Activated naive CD4-positive, alpha-beta T cell treated with anti-CD3 and anti-CD28 coated beads, Interleukin-2, amount 10 ng/mL, durations not matched to agents 7 days and 5 days (primary cell): ENCODE data around the gene ARHGEF2.

Experiments used
- CTCF ChIA-PET: fragments of 350-600 bp; sonication (Branson Sonifier 250); formaldehyde crosslinking; loops from one replicate; lab custom pipeline; 2021; ENCODE audit warnings: antibody characterized with exemption; lab: Charles Lee
- DNase-seq: peaks from one replicate; pipeline ENCODE4 v3.0.0-alpha.2; 2020
- H3K27ac Mint-ChIP-seq: one replicate; pipeline ENCODE4 v1.8.0; 2021; ENCODE audit warnings: mild to moderate bottlenecking, moderate library complexity, mixed read lengths
- H3K27me3 Mint-ChIP-seq: one replicate; pipeline ENCODE4 v1.8.0; 2021; ENCODE audit warnings: mild to moderate bottlenecking, mixed read lengths
- H3K36me3 Mint-ChIP-seq: one replicate; pipeline ENCODE4 v1.8.0; 2021; ENCODE audit warnings: mixed read lengths
- H3K4me1 Mint-ChIP-seq: one replicate; pipeline ENCODE4 v1.8.0; 2021; ENCODE audit warnings: mixed read lengths
- H3K4me3 Mint-ChIP-seq: one replicate; pipeline ENCODE4 v1.8.0; 2021; ENCODE audit warnings: mild to moderate bottlenecking, moderate library complexity, mixed read lengths
- H3K9me3 Mint-ChIP-seq: one replicate; pipeline ENCODE4 v1.8.0; 2021; ENCODE audit warnings: mixed read lengths

The ARHGEF2 gene

GRCh38 chr1:155920717-155921116 is 57.6 kb downstream of the ARHGEF2 start:
- Mint-ChIP-seq H3K4me3 (no peak overlapping the region), H3K27ac (no peak overlapping the region), H3K4me1 (peaks cover 2% of the 10 kb centered on the region), H3K9me3 (no peaks in the 10 kb centered on the region), H3K36me3 (peaks cover 60% of the 10 kb centered on the region), H3K27me3 (no peaks in the 10 kb centered on the region)
- DNase-seq: no peak
- CTCF ChIA-PET: interaction anchor here (1.1 to 1.2 kb wide), 2 partner anchors 45 to 69 kb away, joined by 4 to 5 read pairs; no protein-coding TSS in a partner anchor

GRCh38 chr1:155919801-155920200 is 58.5 kb downstream of the ARHGEF2 start:
- Mint-ChIP-seq H3K27ac (no peak overlapping the region), H3K36me3 (peaks cover 63% of the 10 kb centered on the region), H3K4me1 (peaks cover 2% of the 10 kb centered on the region), H3K4me3 (no peak overlapping the region), H3K9me3 (no peaks in the 10 kb centered on the region), H3K27me3 (no peaks in the 10 kb centered on the region)
- no peak for DNase-seq
- CTCF ChIA-PET: interaction anchor here (1.2 kb wide), 1 partner anchor 46 kb away, joined by 4 read pairs; no protein-coding TSS in a partner anchor

- CTCF ChIA-PET: interaction anchor here (1.4 kb wide), 1 partner anchor 71 kb away, joined by 3 read pairs; no protein-coding TSS in a partner anchor
- Mint-ChIP-seq H3K9me3 (no peaks in the 10 kb centered on the region), H3K4me3 (no peak overlapping the region), H3K27ac (no peak overlapping the region), H3K36me3 (peaks cover 68% of the 10 kb centered on the region), H3K27me3 (no peaks in the 10 kb centered on the region), H3K4me1 (peaks cover 2% of the 10 kb centered on the region)
- no peak for DNase-seq
These were observed 59.7 kb downstream of the ARHGEF2 start for GRCh38 chr1:155918660-155919059.

GRCh38 chr1:155913969-155914757 is 64.2 kb downstream of the ARHGEF2 start:
- no peak for DNase-seq
- no peak overlapping the region for H3K27ac Mint-ChIP-seq
- no peaks in the 10 kb centered on the region for H3K27me3 Mint-ChIP-seq
- peaks cover 65% of the 10 kb centered on the region for H3K36me3 Mint-ChIP-seq
- peaks cover 28% of the 10 kb centered on the region for H3K4me1 Mint-ChIP-seq
- no peaks in the 10 kb centered on the region for H3K9me3 Mint-ChIP-seq
- CTCF ChIA-PET: no interaction called here
- no peak overlapping the region for H3K4me3 Mint-ChIP-seq

- H3K4me1 Mint-ChIP-seq: peaks cover 34% of the 10 kb centered on the region
- no peaks in the 10 kb centered on the region for H3K27me3 Mint-ChIP-seq
- CTCF ChIA-PET: interaction anchor here (2.0 kb wide), 1 partner anchor 78 kb away, joined by 5 read pairs; no protein-coding TSS in a partner anchor
- no peaks in the 10 kb centered on the region for H3K9me3 Mint-ChIP-seq
- H3K36me3 Mint-ChIP-seq: peaks cover 61% of the 10 kb centered on the region
- peak overlapping the region; percentile 92 for H3K27ac Mint-ChIP-seq
- peak overlapping the region; percentile 93 for H3K4me3 Mint-ChIP-seq
- no peak for DNase-seq
These were observed 66.3 kb downstream of the ARHGEF2 start for GRCh38 chr1:155912056-155912536.

GRCh38 chr1:155911156-155912055 is 66.9 kb downstream of the ARHGEF2 start, which contains the start of gene RIT1:
Gene RIT1 (minus strand): TSS chr1:155911349. CDS start chr1:155910761, 588 bp downstream.
- peak within 1 kb of the TSS; percentile 92 for H3K27ac Mint-ChIP-seq
- H3K27me3 Mint-ChIP-seq: no peaks in the 10 kb centered on the region
- DNase-seq: peak; percentile 91
- no peaks in the 10 kb centered on the region for H3K9me3 Mint-ChIP-seq
- peak within 1 kb of the TSS; percentile 93 for H3K4me3 Mint-ChIP-seq
- CTCF ChIA-PET: interaction anchor here (2.0 kb wide), 1 partner anchor 79 kb away, joined by 5 read pairs; no protein-coding TSS in a partner anchor
- H3K36me3 Mint-ChIP-seq: peaks cover 54% of the 10 kb centered on the region
- H3K4me1 Mint-ChIP-seq: peaks cover 34% of the 10 kb centered on the region

GRCh38 chr1:155910621-155911121 is 67.7 kb downstream of the ARHGEF2 start:
- Mint-ChIP-seq H3K4me3 (peak overlapping the region; percentile 93), H3K27ac (peak overlapping the region; percentile 92), H3K9me3 (no peaks in the 10 kb centered on the region), H3K36me3 (peaks cover 51% of the 10 kb centered on the region), H3K27me3 (no peaks in the 10 kb centered on the region), H3K4me1 (peaks cover 34% of the 10 kb centered on the region)
- peak; percentile 36 for DNase-seq
- CTCF ChIA-PET: no interaction called here

- CTCF ChIA-PET: no interaction called here
- H3K9me3 Mint-ChIP-seq: no peaks in the 10 kb centered on the region
These were observed 68.5 kb downstream of the ARHGEF2 start for GRCh38 chr1:155909894-155910293.

GRCh38 chr1:155904261-155904660 is 74.1 kb downstream of the ARHGEF2 start:
- peaks cover 46% of the 10 kb centered on the region for H3K36me3 Mint-ChIP-seq
- no peak overlapping the region for H3K27ac Mint-ChIP-seq
- CTCF ChIA-PET: interaction anchor here (0.8 to 1.1 kb wide), 4 partner anchors 12 to 175 kb away, joined by 3 read pairs; no protein-coding TSS in a partner anchor
- no peak for DNase-seq
- no peak overlapping the region for H3K4me3 Mint-ChIP-seq
- H3K27me3 Mint-ChIP-seq: no peaks in the 10 kb centered on the region
- H3K9me3 Mint-ChIP-seq: no peaks in the 10 kb centered on the region
- H3K4me1 Mint-ChIP-seq: peaks cover 9% of the 10 kb centered on the region

More at GRCh38 chr1:155909894-155910293, 68.5 kb downstream of the ARHGEF2 start:
- peaks cover 34% of the 10 kb centered on the region for H3K4me1 Mint-ChIP-seq
- H3K4me3 Mint-ChIP-seq: peak overlapping the region; percentile 93
- no peak for DNase-seq
- peak overlapping the region; percentile 92 for H3K27ac Mint-ChIP-seq
- H3K36me3 Mint-ChIP-seq: peaks cover 46% of the 10 kb centered on the region
- H3K27me3 Mint-ChIP-seq: no peaks in the 10 kb centered on the region

GRCh38 chr1:155900161-155900560 is 78.2 kb downstream of the ARHGEF2 start:
- no peak overlapping the region for H3K4me3 Mint-ChIP-seq
- no peak overlapping the region for H3K27ac Mint-ChIP-seq
- no peak for DNase-seq
- no peaks in the 10 kb centered on the region for H3K9me3 Mint-ChIP-seq
- no peaks in the 10 kb centered on the region for H3K27me3 Mint-ChIP-seq
- peaks cover 4% of the 10 kb centered on the region for H3K4me1 Mint-ChIP-seq
- peaks cover 50% of the 10 kb centered on the region for H3K36me3 Mint-ChIP-seq
- CTCF ChIA-PET: no interaction called here

- no peak overlapping the region for H3K4me3 Mint-ChIP-seq
- DNase-seq: no peak
- CTCF ChIA-PET: no interaction called here
- H3K4me1 Mint-ChIP-seq: peaks cover 4% of the 10 kb centered on the region
- H3K9me3 Mint-ChIP-seq: no peaks in the 10 kb centered on the region
- no peak overlapping the region for H3K27ac Mint-ChIP-seq
- peaks cover 47% of the 10 kb centered on the region for H3K36me3 Mint-ChIP-seq
- no peaks in the 10 kb centered on the region for H3K27me3 Mint-ChIP-seq
These were observed 78.7 kb downstream of the ARHGEF2 start for GRCh38 chr1:155899683-155900082.

GRCh38 chr1:155898888-155899287 is 79.5 kb downstream of the ARHGEF2 start:
- H3K27me3 Mint-ChIP-seq: no peaks in the 10 kb centered on the region
- peaks cover 7% of the 10 kb centered on the region for H3K4me1 Mint-ChIP-seq
- CTCF ChIA-PET: interaction anchor here (1.3 kb wide), 1 partner anchor 167 kb away, joined by 3 read pairs; no protein-coding TSS in a partner anchor
- H3K4me3 Mint-ChIP-seq: no peak overlapping the region
- DNase-seq: no peak
- no peak overlapping the region for H3K27ac Mint-ChIP-seq
- H3K36me3 Mint-ChIP-seq: peaks cover 39% of the 10 kb centered on the region
- no peaks in the 10 kb centered on the region for H3K9me3 Mint-ChIP-seq

- no peaks in the 10 kb centered on the region for H3K9me3 Mint-ChIP-seq
- peaks cover 18% of the 10 kb centered on the region for H3K4me1 Mint-ChIP-seq
- H3K27me3 Mint-ChIP-seq: no peaks in the 10 kb centered on the region
- no peak overlapping the region for H3K27ac Mint-ChIP-seq
- CTCF ChIA-PET: interaction anchor here (1.3 kb wide), 1 partner anchor 169 kb away, joined by 3 read pairs; no protein-coding TSS in a partner anchor
- H3K4me3 Mint-ChIP-seq: no peak overlapping the region
- peaks cover 39% of the 10 kb centered on the region for H3K36me3 Mint-ChIP-seq
- DNase-seq: no peak
These were observed 80.6 kb downstream of the ARHGEF2 start for GRCh38 chr1:155897746-155898145.
